Measurements from ENCODE around the gene IGDCC3.
A peak's percentile ranks its signal among the peaks of the same experiment; 100 is the strongest.

The IGDCC3 gene

GRCh38 chr15:65388306-65389080, 10.7 kb upstream of the IGDCC3 start:
- DNase-seq (ENCODE audit: low spot score): no peak

DNA sequence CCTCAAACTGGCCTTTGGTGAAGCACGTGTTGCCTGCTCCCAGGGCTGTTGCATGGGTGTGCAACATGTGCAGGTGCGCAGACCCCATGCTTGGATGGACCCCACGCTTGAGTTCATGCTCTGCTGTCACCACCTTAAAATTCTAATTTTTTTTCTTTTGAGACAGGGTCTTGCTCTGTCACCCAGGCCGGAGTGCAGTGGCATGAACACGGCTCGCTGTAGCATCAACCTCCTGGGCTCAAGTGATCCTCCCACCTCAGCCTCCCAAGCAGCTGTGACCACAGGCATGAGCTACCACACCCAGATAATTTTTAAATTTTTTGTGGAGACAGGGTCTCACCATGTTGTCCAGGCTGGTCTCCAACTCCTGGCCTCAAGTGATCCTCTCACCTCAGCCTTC, 9.1 kb upstream of the IGDCC3 start:
- DNase-seq (ENCODE audit: low spot score): no peak

DNA sequence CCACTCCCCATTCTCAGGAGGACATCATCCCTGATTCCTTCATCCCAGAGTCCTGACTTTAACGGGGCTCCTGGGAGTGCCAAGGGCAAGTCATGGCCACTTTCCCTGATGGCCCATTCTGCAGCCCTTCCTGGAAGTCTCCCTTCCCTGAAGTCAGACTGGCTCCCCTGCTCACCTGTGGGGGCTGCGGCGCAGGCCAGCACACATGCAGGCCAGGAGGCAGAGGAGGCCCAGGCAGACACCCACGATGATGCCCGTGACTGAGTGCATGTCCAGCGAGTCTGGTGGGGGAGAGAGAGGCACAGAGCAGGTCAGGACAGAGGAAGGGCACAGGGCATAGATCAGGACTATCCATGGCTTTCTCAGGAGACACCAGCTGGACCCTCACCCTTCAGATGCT, 8.6 kb upstream of the IGDCC3 start:
- DNase-seq (ENCODE audit: low spot score): no peak

DNA sequence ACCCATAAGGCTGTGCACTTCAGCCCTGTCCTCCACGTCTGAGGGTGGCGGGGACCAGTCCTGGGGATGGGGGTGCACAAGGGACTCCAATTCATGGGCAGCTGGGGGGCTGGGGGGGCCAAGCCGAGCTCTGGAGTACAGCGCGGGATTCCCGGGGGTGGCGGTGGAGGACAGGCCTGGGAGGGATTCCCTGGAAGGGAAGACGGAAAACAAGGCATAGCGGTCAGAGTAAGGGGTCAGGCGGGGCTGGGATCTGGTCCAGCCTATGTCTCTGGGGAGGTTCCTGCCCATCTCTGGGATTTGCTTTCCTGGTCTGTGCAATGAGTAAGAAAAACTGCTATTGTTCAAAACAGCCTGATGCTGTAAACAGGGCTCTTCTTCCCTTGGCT, 8.1 kb upstream of the IGDCC3 start:
- no peak for DNase-seq (ENCODE audit: low spot score)

GRCh38 chr15:65384895-65385869, 7.4 kb upstream of the IGDCC3 start:
- peak; percentile 87 for DNase-seq (ENCODE audit: low spot score)

DNA sequence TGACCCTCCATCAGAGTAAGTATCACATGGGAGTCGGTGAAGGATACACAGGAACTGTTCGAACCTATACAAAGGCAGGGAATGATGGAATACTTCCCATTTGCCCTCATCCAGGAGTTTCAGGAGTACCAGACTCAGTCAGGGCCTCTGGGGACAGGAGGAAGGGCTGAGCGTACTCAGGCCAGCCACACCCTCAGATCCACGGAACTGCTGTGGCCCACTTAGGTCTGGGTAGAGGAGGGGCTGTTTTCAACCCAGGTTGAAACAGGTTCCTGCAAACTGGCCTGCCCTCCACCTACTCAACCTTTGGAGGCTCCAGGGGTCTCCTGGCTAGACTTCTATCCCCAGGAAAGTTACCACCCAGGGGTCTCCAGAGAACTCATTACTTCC, 6.7 kb upstream of the IGDCC3 start:
- DNase-seq (ENCODE audit: low spot score): no peak

DNA sequence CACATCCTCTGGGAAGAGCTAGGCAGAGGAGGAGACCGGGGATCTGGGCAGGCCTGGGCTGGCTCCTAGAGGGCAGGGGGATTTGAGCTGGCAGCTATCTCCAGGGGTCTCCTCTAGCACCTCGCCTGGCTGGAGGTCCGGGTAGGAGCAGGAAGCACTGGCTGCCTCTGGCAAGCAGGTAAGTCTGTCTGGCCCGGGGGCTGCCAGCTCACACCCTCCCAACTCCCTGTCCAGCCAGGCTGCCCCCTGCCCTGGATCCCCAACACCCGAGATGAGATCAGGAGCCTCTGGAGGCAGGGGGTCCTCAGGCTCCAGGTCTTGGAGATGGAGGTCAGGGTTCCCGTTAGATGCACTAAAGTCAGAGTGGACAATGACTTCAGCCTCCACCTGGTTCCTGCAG, 6.2 kb upstream of the IGDCC3 start:
- no peak for DNase-seq (ENCODE audit: low spot score)

DNA sequence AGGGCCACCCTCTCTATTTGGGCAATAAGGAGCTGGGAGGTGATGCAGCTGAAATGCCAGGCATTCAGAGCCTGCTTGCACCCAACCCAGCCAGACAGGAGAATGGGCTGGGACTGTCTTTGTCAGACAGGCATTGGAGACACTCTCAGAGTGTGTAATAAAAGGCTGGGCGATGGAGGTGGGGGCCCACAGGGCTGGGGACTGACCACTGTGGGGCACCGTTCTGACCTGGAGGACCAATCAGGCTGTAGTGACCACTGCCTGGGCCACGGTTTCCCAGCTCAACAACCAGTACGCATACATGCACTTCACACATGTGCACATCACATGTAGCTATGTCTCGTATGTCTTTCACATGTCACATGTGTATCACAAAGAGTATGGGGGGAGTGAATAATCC, 5.7 kb upstream of the IGDCC3 start:
- no peak for DNase-seq (ENCODE audit: low spot score)

DNA sequence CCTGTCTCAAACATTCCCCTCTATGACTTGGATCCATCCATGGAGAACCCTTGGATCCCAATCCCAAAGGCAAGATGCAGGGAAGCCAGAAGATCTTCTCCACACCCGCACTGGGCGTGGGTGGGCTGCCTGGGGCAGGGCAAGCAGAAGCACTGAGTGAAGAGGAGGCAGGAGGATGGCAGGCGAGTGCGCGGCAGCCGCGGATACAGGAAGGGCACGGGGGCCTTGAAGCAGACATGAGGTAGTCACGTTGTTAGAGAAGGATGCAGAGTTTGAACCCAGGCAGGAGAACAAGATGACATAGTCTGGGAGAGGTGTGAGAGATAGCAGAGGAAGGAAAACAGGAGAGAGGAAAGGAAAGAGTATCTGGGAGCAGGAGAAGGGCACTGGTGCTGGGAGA, 5.1 kb upstream of the IGDCC3 start:
- no peak for DNase-seq (ENCODE audit: low spot score)

- no peak for DNase-seq (ENCODE audit: low spot score)
These were observed 4.3 kb upstream of the IGDCC3 start for GRCh38 chr15:65382146-65382491.

GRCh38 chr15:65381445-65382145, 3.8 kb upstream of the IGDCC3 start:
- DNase-seq (ENCODE audit: low spot score): no peak

- DNase-seq (ENCODE audit: low spot score): no peak
These were observed 2.2 kb upstream of the IGDCC3 start for GRCh38 chr15:65379986-65380385.

- no peak for DNase-seq (ENCODE audit: low spot score)
These were observed 462 bp downstream of the IGDCC3 start for GRCh38 chr15:65377105-65377975.

DNA sequence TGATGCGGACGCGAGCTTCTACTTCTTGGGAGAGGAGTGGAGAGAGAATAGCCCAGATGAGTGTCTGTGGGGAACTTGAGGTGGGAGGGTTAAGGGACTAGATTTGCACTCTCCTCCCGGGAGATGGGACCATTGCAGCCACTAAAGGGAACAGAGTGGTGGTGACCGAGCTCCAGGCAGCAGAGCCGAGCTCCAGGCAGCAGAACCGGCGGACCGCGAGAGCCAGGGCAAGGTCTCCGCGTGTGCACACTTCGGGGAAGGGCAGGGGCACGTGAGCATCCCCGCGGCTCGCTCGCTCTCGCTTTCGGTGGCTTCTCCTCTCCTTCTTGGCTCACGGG, 1.1 kb downstream of the IGDCC3 start:
- DNase-seq (ENCODE audit: low spot score): no peak

GRCh38 chr15:65375871-65376607, 1.8 kb downstream of the IGDCC3 start:
- no peak for DNase-seq (ENCODE audit: low spot score)

GRCh38 chr15:65374821-65375401, 2.9 kb downstream of the IGDCC3 start:
- DNase-seq (ENCODE audit: low spot score): no peak

GRCh38 chr15:65374334-65374733, 3.5 kb downstream of the IGDCC3 start:
- DNase-seq (ENCODE audit: low spot score): no peak

DNA sequence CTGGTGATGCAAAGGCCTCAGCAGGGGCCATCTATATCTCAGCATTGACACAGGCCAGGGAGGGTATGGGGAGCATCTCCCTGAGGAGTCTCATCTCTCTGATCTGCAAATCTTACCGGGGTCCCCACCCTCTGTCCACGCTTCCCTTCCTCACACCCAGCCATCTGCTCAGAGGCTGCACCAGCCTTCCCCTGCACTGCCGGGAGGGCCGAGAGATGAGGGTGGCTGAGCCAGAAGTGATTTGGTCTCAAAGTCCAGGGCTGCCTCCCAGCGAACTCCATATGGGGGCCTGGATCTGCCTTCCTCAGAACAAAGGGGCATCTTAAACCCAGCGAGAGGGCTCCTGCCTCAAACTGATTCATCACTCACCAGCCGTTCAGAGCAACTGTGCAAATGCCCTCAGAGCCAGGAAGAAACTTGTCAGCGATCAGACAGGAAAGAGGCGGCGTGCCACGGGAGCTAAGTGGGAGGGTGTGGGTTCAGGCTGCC, 4.6 kb downstream of the IGDCC3 start:
- DNase-seq (ENCODE audit: low spot score): no peak

- DNase-seq (ENCODE audit: low spot score): no peak
These were observed 5.1 kb downstream of the IGDCC3 start for GRCh38 chr15:65372787-65373067.

- DNase-seq (ENCODE audit: low spot score): no peak
These were observed 5.6 kb downstream of the IGDCC3 start for GRCh38 chr15:65371976-65372786.

Data from CD4-positive, alpha-beta T cell treated with Interleukin-15 for 4 hours (primary cell).